Vagina (tissue), 2 donors: ENCODE results near the gene BMPR1A.

Experiments used
- CTCF ChIP-seq, 3 experiments: fragments of 450-650 bp in 2 of 3; fragments of 200-600 bp in 1 of 3; sonication (generic) in 1 of 3; IDR thresholded peaks; one replicate each; pipeline ENCODE4 v1.5.1; 2017 to 2019; ENCODE audit warnings: antibody characterized with exemption in 3 of 3, mild to moderate bottlenecking in 2 of 3, moderate library complexity in 2 of 3
- POLR2A ChIP-seq, 2 donors: fragments of 450-650 bp; IDR thresholded peaks; one replicate each; pipeline ENCODE4 v1.6.1; 2017; ENCODE audit warnings: antibody characterized with exemption in 2 of 2, mild to moderate bottlenecking in 2 of 2, moderate library complexity in 2 of 2
- POLR2AphosphoS5 ChIP-seq, 2 donors: sonication (generic); formaldehyde crosslinking; IDR thresholded peaks; one replicate each; pipeline ENCODE4 v1.9.0; 2017; ENCODE audit warnings: antibody characterized with exemption in 2 of 2, mild to moderate bottlenecking in 2 of 2, low read depth in 1 of 2; ENCODE audit not compliant: insufficient read depth in 1 of 2

GRCh38 chr10:86961481-86962091 is 205.2 kb downstream of the BMPR1A start:
- TF ChIP-seq CTCF (IDR thresholded peaks at IDR 0.05) (no peak), POLR2A (IDR thresholded peaks at IDR 0.05) (no peak), POLR2AphosphoS5 (IDR thresholded peaks at IDR 0.05; ENCODE audit: insufficient read depth in 1 of 2, low read depth in 1 of 2) (no peak)
